ENCODE measurements around the gene PIBF1. TPM values are rescaled to one million over a fixed set of nuclear protein-coding genes. Genes with fewer than 3 reads are reported as not detected.

Gene PIBF1
- total and polyA plus RNA-seq, 2 of the 4 experiments (the other 2 are of a cell fraction) = 5.1 to 13.3 TPM

DNA sequence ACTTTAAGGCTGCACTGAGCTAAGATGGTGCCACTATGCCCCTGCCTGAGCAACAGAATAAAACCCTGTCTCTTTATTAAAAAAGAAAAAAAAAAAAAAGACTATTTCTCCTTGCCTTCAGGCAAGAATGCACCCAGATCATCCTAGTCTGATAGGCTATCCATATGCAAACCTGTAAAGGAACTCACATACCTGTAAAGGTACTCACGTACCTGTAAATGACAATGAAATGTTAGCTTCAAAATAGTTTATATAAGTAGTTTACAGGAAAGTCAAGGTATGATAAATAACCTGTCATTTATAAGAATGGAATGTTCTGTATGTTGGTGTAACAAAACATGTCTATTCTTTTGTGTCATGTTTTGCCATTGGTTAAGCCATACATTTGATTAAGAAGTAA is 86.3 kb downstream of the PIBF1 start (continued):
- TF ChIP-seq, protein P1, sequence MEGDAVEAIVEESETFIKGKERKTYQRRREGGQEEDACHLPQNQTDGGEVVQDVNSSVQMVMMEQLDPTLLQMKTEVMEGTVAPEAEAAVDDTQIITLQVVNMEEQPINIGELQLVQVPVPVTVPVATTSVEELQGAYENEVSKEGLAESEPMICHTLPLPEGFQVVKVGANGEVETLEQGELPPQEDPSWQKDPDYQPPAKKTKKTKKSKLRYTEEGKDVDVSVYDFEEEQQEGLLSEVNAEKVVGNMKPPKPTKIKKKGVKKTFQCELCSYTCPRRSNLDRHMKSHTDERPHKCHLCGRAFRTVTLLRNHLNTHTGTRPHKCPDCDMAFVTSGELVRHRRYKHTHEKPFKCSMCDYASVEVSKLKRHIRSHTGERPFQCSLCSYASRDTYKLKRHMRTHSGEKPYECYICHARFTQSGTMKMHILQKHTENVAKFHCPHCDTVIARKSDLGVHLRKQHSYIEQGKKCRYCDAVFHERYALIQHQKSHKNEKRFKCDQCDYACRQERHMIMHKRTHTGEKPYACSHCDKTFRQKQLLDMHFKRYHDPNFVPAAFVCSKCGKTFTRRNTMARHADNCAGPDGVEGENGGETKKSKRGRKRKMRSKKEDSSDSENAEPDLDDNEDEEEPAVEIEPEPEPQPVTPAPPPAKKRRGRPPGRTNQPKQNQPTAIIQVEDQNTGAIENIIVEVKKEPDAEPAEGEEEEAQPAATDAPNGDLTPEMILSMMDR (conservative IDR thresholded peaks at IDR 0.05; ENCODE audit: low read depth, low read length) = no peak
- TF ChIP-seq RAD21 (IDR thresholded peaks at IDR 0.05; ENCODE audit: low read length) (no peak), CEBPB (IDR thresholded peaks at IDR 0.05; ENCODE audit: low read depth, low read length) (no peak), RCOR1 (IDR thresholded peaks at IDR 0.05; ENCODE audit: insufficient replicate concordance, low read length) (no peak), RFX5 (IDR thresholded peaks at IDR 0.05; ENCODE audit: low read depth, low read length) (no peak), MXI1 (IDR thresholded peaks at IDR 0.05; ENCODE audit: borderline replicate concordance, low read depth, low read length) (no peak)

All from IMR-90 (cell line).